H9 (cell line): ENCODE measurements around the gene LDLRAP1. TPM values are rescaled to one million over a fixed set of nuclear protein-coding genes. Genes with fewer than 3 reads are reported as not detected.

Experiments used
- DNase-seq: peaks from one replicate; pipeline ENCODE4 v3.0.0-alpha.2; 2017
- H2AFZ ChIP-seq: one replicate; pipeline ENCODE4 v1.6.1; 2013; ENCODE audit warnings: mild to moderate bottlenecking, low read length, control low read depth, moderate library complexity
- H2AK5ac ChIP-seq: 2 replicates; pipeline ENCODE4 v1.6.1; 2013; ENCODE audit warnings: low read length, control low read depth, mixed read lengths; ENCODE audit not compliant: insufficient read length
- H2BK120ac ChIP-seq: one replicate; pipeline ENCODE4 v1.6.1; 2013; ENCODE audit warnings: low read depth, mild to moderate bottlenecking, low read length, control low read depth, inconsistent platforms; ENCODE audit not compliant: poor library complexity, severe bottlenecking
- H2BK12ac ChIP-seq: 2 replicates; pipeline ENCODE4 v1.6.1; 2013; ENCODE audit warnings: low read length, control low read depth, mixed read lengths, low read depth; ENCODE audit not compliant: insufficient read length
- H2BK15ac ChIP-seq: 2 replicates; pipeline ENCODE4 v1.6.1; 2013; ENCODE audit warnings: low read depth, low read length, control low read depth
- H2BK20ac ChIP-seq: one replicate; pipeline ENCODE4 v1.6.1; 2013; ENCODE audit warnings: low read depth, mild to moderate bottlenecking, low read length, control low read depth, inconsistent platforms; ENCODE audit not compliant: poor library complexity, severe bottlenecking
- H2BK5ac ChIP-seq: 2 replicates; pipeline ENCODE4 v1.6.1; 2013; ENCODE audit warnings: low read length, control low read depth, mixed read lengths; ENCODE audit not compliant: insufficient read length
- H3K14ac ChIP-seq: 2 replicates; pipeline ENCODE4 v1.6.1; 2013; ENCODE audit warnings: low read length, control low read depth; ENCODE audit not compliant: insufficient read depth
- H3K18ac ChIP-seq: 2 replicates; pipeline ENCODE4 v1.6.1; 2013; ENCODE audit warnings: low read depth, mild to moderate bottlenecking, mixed read lengths, low read length, control low read depth; ENCODE audit not compliant: insufficient read length
- H3K23ac ChIP-seq: 2 replicates; pipeline ENCODE4 v1.6.1; 2013; ENCODE audit warnings: low read length, control low read depth, mixed read lengths, low read depth; ENCODE audit not compliant: insufficient read length
- H3K23me2 ChIP-seq: 2 replicates; pipeline ENCODE4 v1.6.1; 2013; ENCODE audit warnings: low read depth, mild to moderate bottlenecking, mixed read lengths, low read length, control low read depth; ENCODE audit not compliant: insufficient read length, poor library complexity, severe bottlenecking
- H3K27ac ChIP-seq: 2 replicates; pipeline ENCODE4 v1.5.1; 2013; ENCODE audit warnings: low read length, control low read depth, mixed read lengths, low read depth; ENCODE audit not compliant: insufficient read length
- H3K27me3 ChIP-seq: 2 replicates; pipeline ENCODE4 v1.6.1; 2013; ENCODE audit warnings: low read length, control low read depth, inconsistent platforms; ENCODE audit not compliant: insufficient read depth
- H3K4ac ChIP-seq: 2 replicates; pipeline ENCODE4 v1.6.1; 2013; ENCODE audit warnings: low read depth, mild to moderate bottlenecking, control low read depth, inconsistent platforms, low read length, moderate library complexity
- H3K4me1 ChIP-seq: 2 replicates; pipeline ENCODE4 v1.6.1; 2013; ENCODE audit warnings: low read length, control low read depth, inconsistent platforms; ENCODE audit not compliant: insufficient read depth
- H3K4me2 ChIP-seq: 2 replicates; pipeline ENCODE4 v1.6.1; 2013; ENCODE audit warnings: low read length, control low read depth, mixed read lengths; ENCODE audit not compliant: insufficient read length, insufficient read depth
- H3K56ac ChIP-seq: 2 replicates; pipeline ENCODE4 v1.6.1; 2013; ENCODE audit warnings: low read depth, mild to moderate bottlenecking, mixed read lengths, low read length, control low read depth; ENCODE audit not compliant: insufficient read length
- H3K79me1 ChIP-seq: 2 replicates; pipeline ENCODE4 v1.6.1; 2013; ENCODE audit warnings: low read depth, mild to moderate bottlenecking, moderate library complexity, low read length, control low read depth, inconsistent platforms; ENCODE audit not compliant: insufficient read depth, poor library complexity, severe bottlenecking
- H3K79me2 ChIP-seq: 2 replicates; pipeline ENCODE4 v1.6.1; 2013; ENCODE audit warnings: low read length, control low read depth, inconsistent platforms; ENCODE audit not compliant: insufficient read depth
- H3K9ac ChIP-seq: 2 replicates; pipeline ENCODE4 v1.6.1; 2013; ENCODE audit warnings: low read length, control low read depth, mixed read lengths; ENCODE audit not compliant: insufficient read length; ENCODE audit errors: extremely low read depth
- H3K9me3 ChIP-seq: one replicate; pipeline ENCODE4 v1.6.1; 2013; ENCODE audit warnings: low read depth, low read length, inconsistent platforms; ENCODE audit not compliant: control insufficient read depth
- H3T11ph ChIP-seq: one replicate; pipeline ENCODE4 v1.6.1; 2013; ENCODE audit warnings: mild to moderate bottlenecking, low read length, control low read depth, inconsistent platforms
- H4K20me1 ChIP-seq: one replicate; pipeline ENCODE4 v1.6.1; 2013; ENCODE audit not compliant: control insufficient read depth, insufficient read length, insufficient read depth
- H4K5ac ChIP-seq: 2 replicates; pipeline ENCODE4 v1.6.1; 2013; ENCODE audit warnings: low read depth, mild to moderate bottlenecking, mixed read lengths, low read length, control low read depth; ENCODE audit not compliant: insufficient read length
- H4K8ac ChIP-seq: replicated peaks from 2 replicates; pipeline ENCODE4 v1.6.1; 2013; ENCODE audit warnings: low read length, control low read depth, mixed read lengths, low read depth; ENCODE audit not compliant: insufficient read length
- H4K91ac ChIP-seq: 2 replicates; pipeline ENCODE4 v1.6.1; 2013; ENCODE audit warnings: low read depth, mild to moderate bottlenecking, moderate library complexity, mixed read lengths, low read length, control low read depth; ENCODE audit not compliant: insufficient read length
- H3K27ac Mint-ChIP-seq, 3 experiments: 2 replicates in 2 of 3; 3 replicates in 1 of 3; pipeline ENCODE4 v1.8.0; 2020 to 2021; ENCODE audit warnings: mixed read lengths in 3 of 3, mild to moderate bottlenecking in 1 of 3, moderate library complexity in 1 of 3
- H3K27me3 Mint-ChIP-seq: 2 replicates; pipeline ENCODE4 v1.8.0; 2021; ENCODE audit warnings: low read depth, mild to moderate bottlenecking, moderate library complexity, mixed read lengths
- H3K36me3 Mint-ChIP-seq, 3 experiments: 2 replicates in 2 of 3; 3 replicates in 1 of 3; pipeline ENCODE4 v1.8.0; 2020 to 2021; ENCODE audit warnings: low read depth in 3 of 3, mixed read lengths in 3 of 3; ENCODE audit not compliant: insufficient read depth in 1 of 3
- H3K4me1 Mint-ChIP-seq, 2 experiments: 2 replicates each; pipeline ENCODE4 v1.8.0; 2020; ENCODE audit warnings: mixed read lengths in 2 of 2
- H3K4me3 Mint-ChIP-seq, 2 experiments: 2 replicates in 1 of 2; 3 replicates in 1 of 2; pipeline ENCODE4 v1.8.0; 2020 to 2021; ENCODE audit warnings: mild to moderate bottlenecking in 2 of 2, mixed read lengths in 2 of 2, moderate library complexity in 1 of 2
- H3K9me3 Mint-ChIP-seq, 2 experiments: 2 replicates in 1 of 2; 3 replicates in 1 of 2; pipeline ENCODE4 v1.8.0; 2020; ENCODE audit warnings: mild to moderate bottlenecking in 2 of 2, mixed read lengths in 2 of 2, moderate library complexity in 1 of 2
- WGBS: extraction: QIAGEN DNeasy Blood & Tissue Kit; methylation state at CpG from one replicate; pipeline ENCODE4 v1.1.7; 2013; ENCODE audit warnings: missing lambda C conversion rate, low lambda C conversion rate, mixed read lengths; ENCODE audit not compliant: insufficient read length; ENCODE audit errors: extremely low coverage; 5-methylcytosine and 5-hydroxymethylcytosine counted together
- total RNA-seq: library from RNA; stranded (reverse); gene quantifications from 2 replicates; pipeline ENCODE4 v1.2.1, GENCODE V29; 2021
- TF ChIP-seq, protein P1 (sequence below): fragments of 200-600 bp; sonication (generic); conservative IDR thresholded peaks from 3 replicates; pipeline ENCODE4 v1.8.0; 2021; ENCODE audit warnings: antibody characterized with exemption, mild to moderate bottlenecking

The LDLRAP1 gene
- total RNA-seq, 1 experiment from 2014 or later, result 15.7 TPM

DNA sequence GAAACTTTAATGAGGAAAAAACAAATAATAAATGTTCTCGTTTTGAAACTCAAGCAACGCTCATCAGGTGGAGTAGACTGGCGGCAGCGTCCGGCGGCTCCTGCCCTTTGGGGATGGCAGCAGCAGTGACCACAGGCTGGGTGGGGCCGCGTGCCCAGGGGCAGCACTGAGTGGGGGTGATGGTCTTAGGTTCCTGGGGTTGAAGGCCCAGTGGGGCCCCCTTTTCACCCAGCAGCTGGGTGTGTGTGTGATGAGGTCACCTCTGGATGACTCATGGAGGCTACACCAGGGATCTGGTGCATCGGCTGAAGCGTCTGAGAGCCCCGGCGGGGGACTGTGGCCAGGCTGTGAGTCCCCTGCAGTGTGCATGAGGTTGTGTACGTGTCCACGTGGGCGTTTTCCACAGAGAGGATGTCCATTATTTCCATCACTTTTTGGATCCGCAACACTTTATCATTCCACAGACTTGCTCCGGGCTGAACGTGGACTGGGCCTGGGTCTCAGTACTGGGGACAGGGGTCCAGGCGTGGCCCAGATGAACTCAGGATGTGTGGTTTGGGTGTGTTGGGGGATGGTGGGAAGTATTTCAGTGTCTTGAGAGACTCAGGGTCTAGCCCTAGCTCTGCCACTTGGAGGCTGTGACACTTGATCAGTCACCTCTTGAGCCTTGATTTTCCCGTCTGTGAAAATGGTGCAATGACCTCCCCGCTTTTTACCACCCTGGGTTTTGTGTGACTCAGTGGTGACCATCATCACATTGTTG is 25.6 kb downstream of the LDLRAP1 start:
- H2BK120ac ChIP-seq, result no peak overlapping the region
- H3K4me2 ChIP-seq, result no peak overlapping the region
- no peak overlapping the region for H3K23ac ChIP-seq
- Mint-ChIP-seq H3K36me3 (peaks cover 0 to 10% (median 5%) of the 10 kb centered on the region in 3 experiments; a peak in 2 of 7 replicates), H3K4me1 (peaks cover 56 to 62% of the 10 kb centered on the region in 2 experiments), H3K27me3 (peaks cover 1% of the 10 kb centered on the region), H3K9me3 (no peaks in the 10 kb centered on the region), H3K27ac (peak overlapping the region in 2 of 3 experiments; percentile 14 to 89; a peak in 2 of 7 replicates), H3K4me3 (no peak overlapping the region)
- H3K4me1 ChIP-seq, result no peaks in the 10 kb centered on the region
- no peaks in the 10 kb centered on the region for H3K79me1 ChIP-seq
- H3K27me3 ChIP-seq, result no peaks in the 10 kb centered on the region
- H3K27ac ChIP-seq, result no peak overlapping the region
- H3K9ac ChIP-seq, result no peak overlapping the region
- H3K18ac ChIP-seq, result no peak overlapping the region
- DNase-seq, result no peak
- H3K23me2 ChIP-seq, result no peaks in the 10 kb centered on the region
- H2BK12ac ChIP-seq, result no peak overlapping the region
- no peak overlapping the region for H2BK5ac ChIP-seq
- H3K9me3 ChIP-seq, result no peaks in the 10 kb centered on the region
- H2BK20ac ChIP-seq, result no peak overlapping the region
- H2AFZ ChIP-seq, result no peak overlapping the region
- no peak overlapping the region for H3K56ac ChIP-seq
- H3T11ph ChIP-seq, result no peak overlapping the region
- WGBS, result no CpG with 5 or more reads among the region's 21 CpGs
- H4K20me1 ChIP-seq, result no peaks in the 10 kb centered on the region
- no peak overlapping the region for H4K5ac ChIP-seq
- no peaks in the 10 kb centered on the region for H3K79me2 ChIP-seq
- no peak overlapping the region for H4K8ac ChIP-seq
- TF ChIP-seq, protein P1, sequence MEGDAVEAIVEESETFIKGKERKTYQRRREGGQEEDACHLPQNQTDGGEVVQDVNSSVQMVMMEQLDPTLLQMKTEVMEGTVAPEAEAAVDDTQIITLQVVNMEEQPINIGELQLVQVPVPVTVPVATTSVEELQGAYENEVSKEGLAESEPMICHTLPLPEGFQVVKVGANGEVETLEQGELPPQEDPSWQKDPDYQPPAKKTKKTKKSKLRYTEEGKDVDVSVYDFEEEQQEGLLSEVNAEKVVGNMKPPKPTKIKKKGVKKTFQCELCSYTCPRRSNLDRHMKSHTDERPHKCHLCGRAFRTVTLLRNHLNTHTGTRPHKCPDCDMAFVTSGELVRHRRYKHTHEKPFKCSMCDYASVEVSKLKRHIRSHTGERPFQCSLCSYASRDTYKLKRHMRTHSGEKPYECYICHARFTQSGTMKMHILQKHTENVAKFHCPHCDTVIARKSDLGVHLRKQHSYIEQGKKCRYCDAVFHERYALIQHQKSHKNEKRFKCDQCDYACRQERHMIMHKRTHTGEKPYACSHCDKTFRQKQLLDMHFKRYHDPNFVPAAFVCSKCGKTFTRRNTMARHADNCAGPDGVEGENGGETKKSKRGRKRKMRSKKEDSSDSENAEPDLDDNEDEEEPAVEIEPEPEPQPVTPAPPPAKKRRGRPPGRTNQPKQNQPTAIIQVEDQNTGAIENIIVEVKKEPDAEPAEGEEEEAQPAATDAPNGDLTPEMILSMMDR, result no peak
- no peak overlapping the region for H2BK15ac ChIP-seq
- no peak overlapping the region for H3K4ac ChIP-seq
- no peak overlapping the region for H2AK5ac ChIP-seq
- no peak overlapping the region for H4K91ac ChIP-seq
- no peak overlapping the region for H3K14ac ChIP-seq
